ENCODE measurements around the gene PPM1N. TPM values are rescaled to one million over a fixed set of nuclear protein-coding genes. Genes with fewer than 3 reads are reported as not detected.

PPM1N gene
- total RNA-seq, 1 experiment from 2014 or later: 5.2 TPM

DNA sequence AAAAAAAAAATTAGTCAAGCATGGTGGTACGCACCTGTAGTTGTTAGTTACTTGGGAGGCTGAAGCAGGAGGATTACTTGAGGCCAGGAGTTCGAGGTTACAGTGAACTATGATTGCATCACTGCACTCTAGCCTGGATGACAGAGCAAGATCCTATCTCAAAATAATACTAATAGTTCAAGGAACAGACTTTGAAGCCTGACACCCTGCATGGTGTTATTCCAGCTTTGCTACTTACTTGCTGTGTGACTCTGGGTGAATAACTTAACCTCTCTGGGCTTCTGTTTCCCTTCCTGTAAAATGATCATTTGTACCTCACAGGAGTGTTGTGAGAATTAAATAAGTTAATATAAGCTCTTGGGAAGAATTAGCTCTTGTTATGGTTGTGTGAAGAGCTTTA, 34.0 kb upstream of the PPM1N start:
- DNase-seq (ENCODE audit: low read depth, low spot score) (no peak), ATAC-seq (no peak)
- Histone ChIP-seq H4K20me1 (ENCODE audit: insufficient read depth) (no peaks in the 10 kb centered on the region; the same call in 1 of the 2 replicates), H3K4me1 (ENCODE audit: control insufficient read depth in 1 of 2, insufficient read depth in 2 of 2, low read length in 2 of 2) (peaks cover 0 to 32% of the 10 kb centered on the region in 2 experiments; a peak in 2 of 4 replicates), H3K9ac (ENCODE audit: low read length) (no peak overlapping the region), H3K79me2 (ENCODE audit: insufficient read depth, low read length) (peaks cover 8% of the 10 kb centered on the region; the same call in 1 of the 2 replicates), H3K27me3 (ENCODE audit: insufficient read depth, low read length) (no peaks in the 10 kb centered on the region), H3K4me2 (ENCODE audit: low read length) (no peak overlapping the region), H3K9me3 (ENCODE audit: control insufficient read depth in 1 of 2, insufficient read depth in 1 of 2, low read depth in 1 of 2, low read length in 2 of 2) (no peaks in the 10 kb centered on the region), H3K36me3 (ENCODE audit: control insufficient read depth in 1 of 2, insufficient read depth in 2 of 2, low read length in 2 of 2) (no peaks in the 10 kb centered on the region), H3K27ac (ENCODE audit: low read depth, low read length) (no peak overlapping the region), H2AFZ (ENCODE audit: low read depth, low read length, poor library complexity, severe bottlenecking) (no peak overlapping the region), H3K9me2 (ENCODE audit: insufficient read depth) (no peaks in the 10 kb centered on the region), H3K4me3 (replicated peaks in 1 of 2; ENCODE audit: low read depth in 1 of 2, low read length in 2 of 2) (no peak overlapping the region)
- ChIA-PET RAD21 (ENCODE audit: low non-redundant PET in 1 of 2, low total read pairs in 2 of 2, uncharacterized antibody in 2 of 2, unreplicated experiment in 2 of 2) (no interaction called here), POLR2A (no interaction called here), CTCF (no interaction called here)
- TF ChIP-seq JUND (IDR thresholded peaks at IDR 0.05) (no peak), EZH2phosphoT487 (IDR thresholded peaks at IDR 0.05; ENCODE audit: borderline replicate concordance) (no peak), POLR2AphosphoS5 (IDR thresholded peaks at IDR 0.05; ENCODE audit: low read depth, low read length) (no peak), SIN3A (IDR thresholded peaks at IDR 0.05; ENCODE audit: low read depth) (no peak), SP1 (IDR thresholded peaks at IDR 0.05; ENCODE audit: low read depth) (no peak), TCF7L2 (IDR thresholded peaks at IDR 0.05; ENCODE audit: borderline replicate concordance, extremely low read depth, insufficient read depth, insufficient read length) (no peak), CEBPB (IDR thresholded peaks at IDR 0.05; ENCODE audit: low read depth) (no peak), EGR1 (IDR thresholded peaks at IDR 0.05; ENCODE audit: low read depth) (no peak), ELF1 (IDR thresholded peaks at IDR 0.05; ENCODE audit: borderline replicate concordance, low read depth) (no peak), FOSL1 (IDR thresholded peaks at IDR 0.05; ENCODE audit: low read depth) (no peak), RAD21 (IDR thresholded peaks at IDR 0.05; ENCODE audit: low read depth) (no peak), POLR2A (IDR thresholded peaks at IDR 0.05; ENCODE audit: borderline replicate concordance, extremely low read depth, insufficient read depth, insufficient read length) (no peak), EZH2 (IDR thresholded peaks at IDR 0.05) (no peak), SRF (IDR thresholded peaks at IDR 0.05; ENCODE audit: low read depth) (no peak), CBX3 (IDR thresholded peaks at IDR 0.05; ENCODE audit: low read depth) (no peak)
- TF ChIP-seq, protein P1, sequence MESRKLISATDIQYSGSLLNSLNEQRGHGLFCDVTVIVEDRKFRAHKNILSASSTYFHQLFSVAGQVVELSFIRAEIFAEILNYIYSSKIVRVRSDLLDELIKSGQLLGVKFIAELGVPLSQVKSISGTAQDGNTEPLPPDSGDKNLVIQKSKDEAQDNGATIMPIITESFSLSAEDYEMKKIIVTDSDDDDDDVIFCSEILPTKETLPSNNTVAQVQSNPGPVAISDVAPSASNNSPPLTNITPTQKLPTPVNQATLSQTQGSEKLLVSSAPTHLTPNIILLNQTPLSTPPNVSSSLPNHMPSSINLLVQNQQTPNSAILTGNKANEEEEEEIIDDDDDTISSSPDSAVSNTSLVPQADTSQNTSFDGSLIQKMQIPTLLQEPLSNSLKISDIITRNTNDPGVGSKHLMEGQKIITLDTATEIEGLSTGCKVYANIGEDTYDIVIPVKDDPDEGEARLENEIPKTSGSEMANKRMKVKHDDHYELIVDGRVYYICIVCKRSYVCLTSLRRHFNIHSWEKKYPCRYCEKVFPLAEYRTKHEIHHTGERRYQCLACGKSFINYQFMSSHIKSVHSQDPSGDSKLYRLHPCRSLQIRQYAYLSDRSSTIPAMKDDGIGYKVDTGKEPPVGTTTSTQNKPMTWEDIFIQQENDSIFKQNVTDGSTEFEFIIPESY (IDR thresholded peaks at IDR 0.05; ENCODE audit: extremely low read depth, insufficient replicate concordance, low read length): no peak
- TF ChIP-seq, protein P2, sequence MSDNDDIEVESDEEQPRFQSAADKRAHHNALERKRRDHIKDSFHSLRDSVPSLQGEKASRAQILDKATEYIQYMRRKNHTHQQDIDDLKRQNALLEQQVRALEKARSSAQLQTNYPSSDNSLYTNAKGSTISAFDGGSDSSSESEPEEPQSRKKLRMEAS (IDR thresholded peaks at IDR 0.05): no peak
- TF ChIP-seq, protein P3, sequence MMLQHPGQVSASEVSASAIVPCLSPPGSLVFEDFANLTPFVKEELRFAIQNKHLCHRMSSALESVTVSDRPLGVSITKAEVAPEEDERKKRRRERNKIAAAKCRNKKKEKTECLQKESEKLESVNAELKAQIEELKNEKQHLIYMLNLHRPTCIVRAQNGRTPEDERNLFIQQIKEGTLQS (IDR thresholded peaks at IDR 0.05): no peak
- TF ChIP-seq, protein P4, sequence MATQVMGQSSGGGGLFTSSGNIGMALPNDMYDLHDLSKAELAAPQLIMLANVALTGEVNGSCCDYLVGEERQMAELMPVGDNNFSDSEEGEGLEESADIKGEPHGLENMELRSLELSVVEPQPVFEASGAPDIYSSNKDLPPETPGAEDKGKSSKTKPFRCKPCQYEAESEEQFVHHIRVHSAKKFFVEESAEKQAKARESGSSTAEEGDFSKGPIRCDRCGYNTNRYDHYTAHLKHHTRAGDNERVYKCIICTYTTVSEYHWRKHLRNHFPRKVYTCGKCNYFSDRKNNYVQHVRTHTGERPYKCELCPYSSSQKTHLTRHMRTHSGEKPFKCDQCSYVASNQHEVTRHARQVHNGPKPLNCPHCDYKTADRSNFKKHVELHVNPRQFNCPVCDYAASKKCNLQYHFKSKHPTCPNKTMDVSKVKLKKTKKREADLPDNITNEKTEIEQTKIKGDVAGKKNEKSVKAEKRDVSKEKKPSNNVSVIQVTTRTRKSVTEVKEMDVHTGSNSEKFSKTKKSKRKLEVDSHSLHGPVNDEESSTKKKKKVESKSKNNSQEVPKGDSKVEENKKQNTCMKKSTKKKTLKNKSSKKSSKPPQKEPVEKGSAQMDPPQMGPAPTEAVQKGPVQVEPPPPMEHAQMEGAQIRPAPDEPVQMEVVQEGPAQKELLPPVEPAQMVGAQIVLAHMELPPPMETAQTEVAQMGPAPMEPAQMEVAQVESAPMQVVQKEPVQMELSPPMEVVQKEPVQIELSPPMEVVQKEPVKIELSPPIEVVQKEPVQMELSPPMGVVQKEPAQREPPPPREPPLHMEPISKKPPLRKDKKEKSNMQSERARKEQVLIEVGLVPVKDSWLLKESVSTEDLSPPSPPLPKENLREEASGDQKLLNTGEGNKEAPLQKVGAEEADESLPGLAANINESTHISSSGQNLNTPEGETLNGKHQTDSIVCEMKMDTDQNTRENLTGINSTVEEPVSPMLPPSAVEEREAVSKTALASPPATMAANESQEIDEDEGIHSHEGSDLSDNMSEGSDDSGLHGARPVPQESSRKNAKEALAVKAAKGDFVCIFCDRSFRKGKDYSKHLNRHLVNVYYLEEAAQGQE (IDR thresholded peaks at IDR 0.05; ENCODE audit: low read depth): no peak
- intact Hi-C loops (cut with micrococcal nuclease): no loop called here
- no TSS peak for BruUV-seq (replicated peaks)
